Erythroblast (primary cell): ENCODE data around the gene SPAG5.
A peak's percentile ranks its signal among the peaks of the same experiment; 100 is the strongest.

Experiments used
- GATA1 ChIP-seq: IDR thresholded peaks from 2 replicates; pipeline ENCODE4 v1.6.1; 2011; ENCODE audit warnings: low read depth, mild to moderate bottlenecking, control low read depth, low read length, moderate library complexity
- POLR2A ChIP-seq: IDR thresholded peaks from 2 replicates; pipeline ENCODE4 v1.6.1; 2011; ENCODE audit warnings: mild to moderate bottlenecking, low read length

- peak; percentile 77 for TF ChIP-seq POLR2A
- no peak for TF ChIP-seq GATA1
These were observed 21.9 kb downstream of the SPAG5 start, which contains the start of gene ALDOC for GRCh38 chr17:28576758-28577465.
